ENCODE results near the gene ADSL.

Gene ADSL

GRCh38 chr22:40432157-40432556, 85.9 kb downstream of the ADSL start:
- H3K27ac ChIP-seq (ENCODE audit: low read length) = no peak overlapping the region
- TF ChIP-seq EZH2 (IDR thresholded peaks at IDR 0.05; ENCODE audit: borderline replicate concordance, low read depth, low read length, severe bottlenecking) = no peak
- TF ChIP-seq, protein P1, sequence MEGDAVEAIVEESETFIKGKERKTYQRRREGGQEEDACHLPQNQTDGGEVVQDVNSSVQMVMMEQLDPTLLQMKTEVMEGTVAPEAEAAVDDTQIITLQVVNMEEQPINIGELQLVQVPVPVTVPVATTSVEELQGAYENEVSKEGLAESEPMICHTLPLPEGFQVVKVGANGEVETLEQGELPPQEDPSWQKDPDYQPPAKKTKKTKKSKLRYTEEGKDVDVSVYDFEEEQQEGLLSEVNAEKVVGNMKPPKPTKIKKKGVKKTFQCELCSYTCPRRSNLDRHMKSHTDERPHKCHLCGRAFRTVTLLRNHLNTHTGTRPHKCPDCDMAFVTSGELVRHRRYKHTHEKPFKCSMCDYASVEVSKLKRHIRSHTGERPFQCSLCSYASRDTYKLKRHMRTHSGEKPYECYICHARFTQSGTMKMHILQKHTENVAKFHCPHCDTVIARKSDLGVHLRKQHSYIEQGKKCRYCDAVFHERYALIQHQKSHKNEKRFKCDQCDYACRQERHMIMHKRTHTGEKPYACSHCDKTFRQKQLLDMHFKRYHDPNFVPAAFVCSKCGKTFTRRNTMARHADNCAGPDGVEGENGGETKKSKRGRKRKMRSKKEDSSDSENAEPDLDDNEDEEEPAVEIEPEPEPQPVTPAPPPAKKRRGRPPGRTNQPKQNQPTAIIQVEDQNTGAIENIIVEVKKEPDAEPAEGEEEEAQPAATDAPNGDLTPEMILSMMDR (IDR thresholded peaks at IDR 0.05; ENCODE audit: borderline replicate concordance, extremely low read depth, low read length, poor library complexity, severe bottlenecking) = no peak
- no peaks in the 10 kb centered on the region for H3K4me1 ChIP-seq (ENCODE audit: insufficient read depth, low read length)
- no peak overlapping the region for H3K9ac ChIP-seq (ENCODE audit: low read depth, low read length)
- ATAC-seq (ENCODE audit: insufficient read depth, low read depth) = no peak
- H2AFZ ChIP-seq (ENCODE audit: low read depth, low read length) = no peak overlapping the region
- peaks cover 6% of the 10 kb centered on the region; the same call in 1 of the 2 replicates for H4K20me1 ChIP-seq (ENCODE audit: insufficient read depth, low read length)
- H3K4me3 ChIP-seq (ENCODE audit: low read depth in 1 of 2, low read length in 2 of 2) = no peak overlapping the region
- H3K9me3 ChIP-seq (ENCODE audit: insufficient read depth, low read length, severe bottlenecking) = no peaks in the 10 kb centered on the region
- no peak overlapping the region for H3K4me2 ChIP-seq (ENCODE audit: insufficient read depth, low read length)
- peaks cover 63% of the 10 kb centered on the region for H3K36me3 ChIP-seq (ENCODE audit: insufficient read depth, low read length)
- H3K79me2 ChIP-seq (ENCODE audit: insufficient read depth, low read length) = peaks cover 12% of the 10 kb centered on the region
- H3K27me3 ChIP-seq (ENCODE audit: insufficient read depth, low read length, poor library complexity) = no peaks in the 10 kb centered on the region
- no peak for DNase-seq

DNA sequence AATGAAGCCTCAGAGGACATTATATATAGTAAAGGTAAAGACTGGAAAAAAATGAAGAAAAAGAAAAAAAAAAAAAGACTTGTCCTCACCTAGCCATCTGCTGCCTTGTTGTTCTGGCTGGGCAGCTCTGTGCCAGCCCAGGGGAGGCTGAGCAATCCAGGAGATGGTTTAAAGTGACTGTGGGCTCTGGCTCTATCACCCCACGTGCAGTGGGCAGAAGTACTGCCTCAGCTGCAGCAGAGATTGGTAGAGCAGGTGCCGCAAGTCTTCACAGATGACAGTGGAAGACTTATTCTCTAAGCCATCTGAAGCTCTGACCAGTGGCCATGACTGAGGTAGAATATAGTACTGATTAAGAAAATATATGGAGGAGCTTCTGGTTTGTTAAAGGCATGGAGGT, 86.3 kb downstream of the ADSL start:
- ATAC-seq (ENCODE audit: insufficient read depth, low read depth) (no peak), DNase-seq (no peak)
- Histone ChIP-seq H4K20me1 (ENCODE audit: insufficient read depth, low read length) (peaks cover 8% of the 10 kb centered on the region; the same call in 1 of the 2 replicates), H3K4me1 (ENCODE audit: insufficient read depth, low read length) (no peaks in the 10 kb centered on the region), H3K27me3 (ENCODE audit: insufficient read depth, low read length, poor library complexity) (no peaks in the 10 kb centered on the region), H3K79me2 (ENCODE audit: insufficient read depth, low read length) (peaks cover 12% of the 10 kb centered on the region), H3K4me3 (ENCODE audit: low read depth in 1 of 2, low read length in 2 of 2) (no peak overlapping the region), H3K9ac (ENCODE audit: low read depth, low read length) (no peak overlapping the region), H2AFZ (ENCODE audit: low read depth, low read length) (no peak overlapping the region), H3K4me2 (ENCODE audit: insufficient read depth, low read length) (no peak overlapping the region), H3K9me3 (ENCODE audit: insufficient read depth, low read length, severe bottlenecking) (no peaks in the 10 kb centered on the region), H3K36me3 (ENCODE audit: insufficient read depth, low read length) (peaks cover 58% of the 10 kb centered on the region), H3K27ac (ENCODE audit: low read length) (no peak overlapping the region)
- TF ChIP-seq, protein P1 (IDR thresholded peaks at IDR 0.05; ENCODE audit: borderline replicate concordance, extremely low read depth, low read length, poor library complexity, severe bottlenecking) = no peak
- no peak for TF ChIP-seq EZH2 (IDR thresholded peaks at IDR 0.05; ENCODE audit: borderline replicate concordance, low read depth, low read length, severe bottlenecking)

DNA sequence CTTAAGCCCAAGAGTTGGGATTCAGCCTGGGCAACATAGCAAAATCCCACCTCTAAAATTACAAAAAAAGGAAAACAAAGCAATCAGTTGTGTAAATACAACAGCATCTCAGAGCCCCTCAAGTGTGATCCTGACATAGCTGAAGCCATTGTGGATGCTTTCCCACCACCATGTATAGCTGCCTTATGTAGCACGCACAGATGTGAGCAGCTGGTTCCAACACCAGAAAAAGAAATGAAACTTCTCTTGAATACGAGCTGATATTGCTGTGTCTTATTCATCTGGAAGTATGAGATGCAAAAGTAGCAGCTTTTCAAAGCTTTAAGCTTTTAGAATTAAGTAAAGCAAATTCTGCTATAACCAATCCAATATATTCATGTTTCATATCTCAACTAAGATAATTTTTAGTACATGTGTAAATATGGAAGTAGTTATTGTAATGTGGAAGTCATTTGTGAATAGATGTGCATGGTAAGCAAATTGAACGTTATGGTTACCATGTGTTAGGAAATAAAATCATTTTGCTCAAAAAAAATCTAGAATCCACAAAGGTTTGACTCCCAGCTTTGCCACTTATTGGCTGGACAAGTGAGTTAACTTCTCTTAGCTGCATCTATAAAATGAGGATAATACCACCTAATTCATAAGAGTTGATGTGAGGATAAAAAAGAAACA, 87.3 kb downstream of the ADSL start:
- Histone ChIP-seq H3K9me3 (ENCODE audit: insufficient read depth, low read length, severe bottlenecking) (no peaks in the 10 kb centered on the region), H3K27ac (ENCODE audit: low read length) (no peak overlapping the region), H3K79me2 (ENCODE audit: insufficient read depth, low read length) (peaks cover 12% of the 10 kb centered on the region), H3K4me1 (ENCODE audit: insufficient read depth, low read length) (no peaks in the 10 kb centered on the region), H3K27me3 (ENCODE audit: insufficient read depth, low read length, poor library complexity) (no peaks in the 10 kb centered on the region), H3K9ac (ENCODE audit: low read depth, low read length) (no peak overlapping the region), H2AFZ (ENCODE audit: low read depth, low read length) (no peak overlapping the region), H3K4me3 (ENCODE audit: low read depth in 1 of 2, low read length in 2 of 2) (no peak overlapping the region), H4K20me1 (ENCODE audit: insufficient read depth, low read length) (peaks cover 16% of the 10 kb centered on the region; the same call in 1 of the 2 replicates), H3K4me2 (ENCODE audit: insufficient read depth, low read length) (no peak overlapping the region), H3K36me3 (ENCODE audit: insufficient read depth, low read length) (peaks cover 49% of the 10 kb centered on the region)
- no peak for DNase-seq
- no peak for ATAC-seq (ENCODE audit: insufficient read depth, low read depth)
- TF ChIP-seq EZH2 (IDR thresholded peaks at IDR 0.05; ENCODE audit: borderline replicate concordance, low read depth, low read length, severe bottlenecking) = no peak

- Histone ChIP-seq H2AFZ (ENCODE audit: low read depth, low read length) (no peak overlapping the region), H3K36me3 (ENCODE audit: insufficient read depth, low read length) (peaks cover 44% of the 10 kb centered on the region), H3K4me1 (ENCODE audit: insufficient read depth, low read length) (no peaks in the 10 kb centered on the region), H3K79me2 (ENCODE audit: insufficient read depth, low read length) (peaks cover 12% of the 10 kb centered on the region), H4K20me1 (ENCODE audit: insufficient read depth, low read length) (peaks cover 16% of the 10 kb centered on the region; the same call in 1 of the 2 replicates), H3K27ac (ENCODE audit: low read length) (no peak overlapping the region), H3K27me3 (ENCODE audit: insufficient read depth, low read length, poor library complexity) (no peaks in the 10 kb centered on the region), H3K9me3 (ENCODE audit: insufficient read depth, low read length, severe bottlenecking) (no peaks in the 10 kb centered on the region), H3K4me2 (ENCODE audit: insufficient read depth, low read length) (no peak overlapping the region), H3K4me3 (ENCODE audit: low read depth in 1 of 2, low read length in 2 of 2) (no peak overlapping the region), H3K9ac (ENCODE audit: low read depth, low read length) (no peak overlapping the region)
- TF ChIP-seq, protein P1 (IDR thresholded peaks at IDR 0.05; ENCODE audit: borderline replicate concordance, extremely low read depth, low read length, poor library complexity, severe bottlenecking) = no peak
- no peak for TF ChIP-seq EZH2 (IDR thresholded peaks at IDR 0.05; ENCODE audit: borderline replicate concordance, low read depth, low read length, severe bottlenecking)
- no peak for ATAC-seq (ENCODE audit: insufficient read depth, low read depth)
- DNase-seq = no peak
Measured at GRCh38 chr22:40434106-40434505, 87.8 kb downstream of the ADSL start.

Measured in DND-41 (cell line).